SK-N-SH (cell line): ENCODE data around the gene WIPI1.

Source experiments
- FOXJ3 ChIP-seq: sonication (generic); formaldehyde crosslinking; IDR thresholded peaks from 2 replicates; pipeline ENCODE4 v1.5.1; 2020; ENCODE audit warnings: mild to moderate bottlenecking, missing genetic modification reagents
- MXI1 ChIP-seq: IDR thresholded peaks from 2 replicates; pipeline ENCODE4 v1.6.1; 2012; ENCODE audit warnings: mild to moderate bottlenecking, low read depth, low read length, improper control_type of control experiment
- RAD21 ChIP-seq: IDR thresholded peaks from 2 replicates; pipeline ENCODE4 v1.6.1; 2012; ENCODE audit warnings: mild to moderate bottlenecking, low read length
- RFX5 ChIP-seq: IDR thresholded peaks from 2 replicates; pipeline ENCODE4 v1.6.1; 2012; ENCODE audit warnings: mild to moderate bottlenecking, improper control_type of control experiment, low read length
- SMC3 ChIP-seq: IDR thresholded peaks from 2 replicates; pipeline ENCODE4 v1.6.1; 2012; ENCODE audit warnings: low read depth, low read length, improper control_type of control experiment
- TAF1 ChIP-seq: IDR thresholded peaks from 2 replicates; pipeline ENCODE4 v1.6.1; 2012; ENCODE audit warnings: low read depth, mild to moderate bottlenecking, low read length, moderate library complexity, borderline replicate concordance
- TF ChIP-seq, protein P1 (sequence below): fragments of 200-600 bp; sonication (generic); IDR thresholded peaks from 2 replicates; pipeline ENCODE4 v1.6.1; 2017; ENCODE audit warnings: antibody characterized with exemption, mild to moderate bottlenecking, moderate library complexity
- TF ChIP-seq, protein P2 (sequence below): IDR thresholded peaks from 2 replicates; pipeline ENCODE4 v1.4.0; 2012; ENCODE audit warnings: low read depth

DNA sequence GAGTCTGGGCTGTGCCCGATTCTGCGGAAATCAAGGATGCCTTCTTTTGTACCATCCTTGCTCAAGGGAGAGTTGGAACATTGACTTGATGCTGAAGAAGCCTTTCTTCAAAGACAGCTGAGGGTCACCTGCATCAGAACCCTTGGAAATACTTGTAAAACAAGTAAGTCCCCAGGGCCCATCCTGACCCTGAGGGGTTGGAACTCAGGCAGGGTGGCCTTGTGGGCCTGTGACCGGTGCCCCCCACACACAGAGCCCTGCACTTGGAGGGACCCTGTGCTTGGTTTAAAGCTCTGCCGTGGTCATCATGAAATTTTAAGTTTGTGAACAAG is 56.9 kb downstream of the WIPI1 start:
- TF ChIP-seq, protein P1, sequence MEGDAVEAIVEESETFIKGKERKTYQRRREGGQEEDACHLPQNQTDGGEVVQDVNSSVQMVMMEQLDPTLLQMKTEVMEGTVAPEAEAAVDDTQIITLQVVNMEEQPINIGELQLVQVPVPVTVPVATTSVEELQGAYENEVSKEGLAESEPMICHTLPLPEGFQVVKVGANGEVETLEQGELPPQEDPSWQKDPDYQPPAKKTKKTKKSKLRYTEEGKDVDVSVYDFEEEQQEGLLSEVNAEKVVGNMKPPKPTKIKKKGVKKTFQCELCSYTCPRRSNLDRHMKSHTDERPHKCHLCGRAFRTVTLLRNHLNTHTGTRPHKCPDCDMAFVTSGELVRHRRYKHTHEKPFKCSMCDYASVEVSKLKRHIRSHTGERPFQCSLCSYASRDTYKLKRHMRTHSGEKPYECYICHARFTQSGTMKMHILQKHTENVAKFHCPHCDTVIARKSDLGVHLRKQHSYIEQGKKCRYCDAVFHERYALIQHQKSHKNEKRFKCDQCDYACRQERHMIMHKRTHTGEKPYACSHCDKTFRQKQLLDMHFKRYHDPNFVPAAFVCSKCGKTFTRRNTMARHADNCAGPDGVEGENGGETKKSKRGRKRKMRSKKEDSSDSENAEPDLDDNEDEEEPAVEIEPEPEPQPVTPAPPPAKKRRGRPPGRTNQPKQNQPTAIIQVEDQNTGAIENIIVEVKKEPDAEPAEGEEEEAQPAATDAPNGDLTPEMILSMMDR: no peak
- no peak for TF ChIP-seq RAD21
- TF ChIP-seq TAF1: no peak
- TF ChIP-seq RFX5: no peak
- no peak for TF ChIP-seq FOXJ3 (CRISPR knock-in tag)
- TF ChIP-seq, protein P2, sequence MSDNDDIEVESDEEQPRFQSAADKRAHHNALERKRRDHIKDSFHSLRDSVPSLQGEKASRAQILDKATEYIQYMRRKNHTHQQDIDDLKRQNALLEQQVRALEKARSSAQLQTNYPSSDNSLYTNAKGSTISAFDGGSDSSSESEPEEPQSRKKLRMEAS: no peak
- no peak for TF ChIP-seq SMC3
- TF ChIP-seq MXI1: no peak
